Measurements from ENCODE around the gene LRRTM4. TPM values are rescaled to one million over a fixed set of nuclear protein-coding genes. Genes with fewer than 3 reads are reported as not detected.

The LRRTM4 gene
- total and polyA plus RNA-seq, 10 of the 15 experiments (the other 5 are each of a cell fraction or from before 2014, with no cell fraction given) = 0.01 to 1.0 TPM; not detected in 8

DNA sequence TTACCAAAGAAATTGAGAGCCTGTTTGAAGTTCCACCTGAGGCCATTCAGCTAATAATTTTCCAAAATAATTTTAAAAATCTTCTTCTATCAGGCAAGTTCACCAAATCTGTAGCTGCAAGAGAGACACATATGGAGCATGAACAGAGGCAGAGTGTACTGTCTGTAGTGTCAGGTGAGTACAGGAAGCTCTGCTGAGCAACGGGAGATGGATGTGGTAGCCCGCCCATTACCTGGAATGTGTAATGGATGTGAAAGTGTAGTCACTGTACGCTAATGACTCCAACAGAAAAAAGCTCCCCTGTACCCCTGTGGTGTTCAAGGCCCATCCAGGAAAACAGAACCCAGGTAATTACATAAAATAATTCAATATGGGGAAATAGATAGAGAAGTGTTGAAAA lies 311.5 kb downstream of the LRRTM4 start:
- Histone ChIP-seq H3K4me1 (ENCODE audit: control insufficient read depth, insufficient read depth, low read length) (no peaks in the 10 kb centered on the region), H3K27ac (ENCODE audit: control insufficient read depth, insufficient read depth) (no peak overlapping the region), H3K4me2 (ENCODE audit: control insufficient read depth, insufficient read depth) (no peak overlapping the region), H3K79me2 (ENCODE audit: control insufficient read depth, insufficient read depth, low read length) (no peaks in the 10 kb centered on the region), H3K4me3 (no peak overlapping the region), H3K36me3 (ENCODE audit: control insufficient read depth in 2 of 2, insufficient read depth in 2 of 2, low read length in 1 of 2) (no peaks in the 10 kb centered on the region), H2AFZ (ENCODE audit: control insufficient read depth, low read depth, low read length) (no peak overlapping the region), H3K9me3 (replicated peaks; ENCODE audit: control insufficient read depth, insufficient read depth, low read length) (no peaks in the 10 kb centered on the region), H4K20me1 (ENCODE audit: control insufficient read depth, insufficient read depth) (no peaks in the 10 kb centered on the region), H3K9ac (ENCODE audit: control insufficient read depth, insufficient read depth, low read length) (no peak overlapping the region), H3K27me3 (replicated peaks in 1 of 2; ENCODE audit: control insufficient read depth in 2 of 2, insufficient read depth in 2 of 2, low read length in 1 of 2) (no peaks in the 10 kb centered on the region)
- in situ Hi-C loops (cut with MboI) (no loop called here), intact Hi-C loops (cut with micrococcal nuclease; ENCODE audit: unreplicated experiment) (no loop called here)
- RAD21 ChIA-PET (ENCODE audit: unreplicated experiment) = no interaction called here
- no TSS peak for BruUV-seq (replicated peaks)
- DNase-seq (ENCODE audit: low read depth, low spot score) (no peak), FAIRE-seq (no peak), ATAC-seq (no peak)
- TF ChIP-seq SMC3 (IDR thresholded peaks at IDR 0.05; ENCODE audit: borderline replicate concordance, low read length) (no peak), ZNF622 (IDR thresholded peaks at IDR 0.05) (no peak), BRCA1 (IDR thresholded peaks at IDR 0.05; ENCODE audit: low read depth, low read length) (no peak), CBX5 (IDR thresholded peaks at IDR 0.05; ENCODE audit: low read depth) (no peak), SUPT20H (IDR thresholded peaks at IDR 0.05; ENCODE audit: borderline replicate concordance, control insufficient read depth, low read depth, low read length) (no peak), ZNF24 (IDR thresholded peaks at IDR 0.05) (no peak), PAX8 (IDR thresholded peaks at IDR 0.05) (no peak)
- TF ChIP-seq, protein P1, sequence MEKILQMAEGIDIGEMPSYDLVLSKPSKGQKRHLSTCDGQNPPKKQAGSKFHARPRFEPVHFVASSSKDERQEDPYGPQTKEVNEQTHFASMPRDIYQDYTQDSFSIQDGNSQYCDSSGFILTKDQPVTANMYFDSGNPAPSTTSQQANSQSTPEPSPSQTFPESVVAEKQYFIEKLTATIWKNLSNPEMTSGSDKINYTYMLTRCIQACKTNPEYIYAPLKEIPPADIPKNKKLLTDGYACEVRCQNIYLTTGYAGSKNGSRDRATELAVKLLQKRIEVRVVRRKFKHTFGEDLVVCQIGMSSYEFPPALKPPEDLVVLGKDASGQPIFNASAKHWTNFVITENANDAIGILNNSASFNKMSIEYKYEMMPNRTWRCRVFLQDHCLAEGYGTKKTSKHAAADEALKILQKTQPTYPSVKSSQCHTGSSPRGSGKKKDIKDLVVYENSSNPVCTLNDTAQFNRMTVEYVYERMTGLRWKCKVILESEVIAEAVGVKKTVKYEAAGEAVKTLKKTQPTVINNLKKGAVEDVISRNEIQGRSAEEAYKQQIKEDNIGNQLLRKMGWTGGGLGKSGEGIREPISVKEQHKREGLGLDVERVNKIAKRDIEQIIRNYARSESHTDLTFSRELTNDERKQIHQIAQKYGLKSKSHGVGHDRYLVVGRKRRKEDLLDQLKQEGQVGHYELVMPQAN (conservative IDR thresholded peaks at IDR 0.05) = no peak
- CTCF ChIA-PET = interaction anchor here (0.6 kb wide), 1 partner anchor 289 kb away, joined by 3 read pairs; no protein-coding TSS in a partner anchor
- SMC1A ChIA-PET (ENCODE audit: uncharacterized antibody, unreplicated experiment) = no interaction called here
- POLR2A ChIA-PET = no interaction called here
- WGBS (ENCODE audit: insufficient coverage, insufficient replicate concordance, low lambda C conversion rate, missing lambda C conversion rate) = 2% methylated on average over 3 of the region's 3 CpGs

Measured in GM12878 (cell line).